ENCODE results near the gene EPHB6. TPM values are rescaled to one million over a fixed set of nuclear protein-coding genes. Genes with fewer than 3 reads are reported as not detected.

Gene EPHB6
- total RNA-seq, 1 experiment from 2014 or later: 12.6 TPM

- RAD21 ChIA-PET (ENCODE audit: low non-redundant PET in 1 of 2, low total read pairs in 2 of 2, uncharacterized antibody in 2 of 2, unreplicated experiment in 2 of 2): no interaction called here
- Histone ChIP-seq H4K20me1 (ENCODE audit: insufficient read depth) (no peaks in the 10 kb centered on the region), H3K4me1 (ENCODE audit: control insufficient read depth in 1 of 2, insufficient read depth in 2 of 2, low read length in 2 of 2) (peaks cover 4 to 10% of the 10 kb centered on the region in 2 experiments; a peak in 3 of 4 replicates), H3K9me2 (ENCODE audit: insufficient read depth) (no peaks in the 10 kb centered on the region), H3K9me3 (ENCODE audit: control insufficient read depth in 1 of 2, insufficient read depth in 1 of 2, low read depth in 1 of 2, low read length in 2 of 2) (no peaks in the 10 kb centered on the region), H3K36me3 (ENCODE audit: control insufficient read depth in 1 of 2, insufficient read depth in 2 of 2, low read length in 2 of 2) (no peaks in the 10 kb centered on the region), H3K79me2 (ENCODE audit: insufficient read depth, low read length) (no peaks in the 10 kb centered on the region), H3K4me2 (ENCODE audit: low read length) (no peak overlapping the region), H3K9ac (ENCODE audit: low read length) (no peak overlapping the region), H3K27me3 (ENCODE audit: insufficient read depth, low read length) (peaks cover 5% of the 10 kb centered on the region; the same call in 1 of the 2 replicates), H3K4me3 (replicated peaks in 1 of 2; ENCODE audit: low read depth in 1 of 2, low read length in 2 of 2) (no peak overlapping the region), H3K27ac (ENCODE audit: low read depth, low read length) (no peak overlapping the region), H2AFZ (ENCODE audit: low read depth, low read length, poor library complexity, severe bottlenecking) (no peak overlapping the region)
- ATAC-seq (no peak), DNase-seq (ENCODE audit: low read depth, low spot score) (no peak)
- POLR2A ChIA-PET: no interaction called here
- BruUV-seq (replicated peaks): no TSS peak
- TF ChIP-seq ZNF274 (IDR thresholded peaks at IDR 0.05; ENCODE audit: low read depth, low read length) (no peak), CTCF (IDR thresholded peaks at IDR 0.05 in 2 of 3, conservative IDR thresholded peaks at IDR 0.05 in 1 of 3; ENCODE audit: borderline replicate concordance in 1 of 3, insufficient read depth in 1 of 3, low read depth in 2 of 3, low read length in 2 of 3) (no peak), EZH2phosphoT487 (IDR thresholded peaks at IDR 0.05; ENCODE audit: borderline replicate concordance) (no peak), YY1 (IDR thresholded peaks at IDR 0.05; ENCODE audit: extremely low read depth, insufficient replicate concordance, low read depth, low read length) (no peak), TCF7L2 (IDR thresholded peaks at IDR 0.05; ENCODE audit: borderline replicate concordance, extremely low read depth, insufficient read depth, insufficient read length) (no peak), POLR2A (IDR thresholded peaks at IDR 0.05; ENCODE audit: borderline replicate concordance, extremely low read depth, insufficient read depth, insufficient read length) (no peak), SIN3A (IDR thresholded peaks at IDR 0.05; ENCODE audit: low read depth) (no peak), ATF3 (IDR thresholded peaks at IDR 0.05) (no peak), SP1 (IDR thresholded peaks at IDR 0.05; ENCODE audit: low read depth) (no peak)
- intact Hi-C loops (cut with micrococcal nuclease): no loop called here
- CTCF ChIA-PET: no interaction called here
Observed at GRCh38 chr7:142889816-142890215, 34.9 kb downstream of the EPHB6 start.
